DMS 273 (cell line): ENCODE measurements around the gene LITAF.

Source experiments
- DNase-seq: peaks from one replicate; lab custom pipeline; 2025; ENCODE audit not compliant: unreplicated experiment; lab: John Stamatoyannopoulos, UW

LITAF gene

DNA sequence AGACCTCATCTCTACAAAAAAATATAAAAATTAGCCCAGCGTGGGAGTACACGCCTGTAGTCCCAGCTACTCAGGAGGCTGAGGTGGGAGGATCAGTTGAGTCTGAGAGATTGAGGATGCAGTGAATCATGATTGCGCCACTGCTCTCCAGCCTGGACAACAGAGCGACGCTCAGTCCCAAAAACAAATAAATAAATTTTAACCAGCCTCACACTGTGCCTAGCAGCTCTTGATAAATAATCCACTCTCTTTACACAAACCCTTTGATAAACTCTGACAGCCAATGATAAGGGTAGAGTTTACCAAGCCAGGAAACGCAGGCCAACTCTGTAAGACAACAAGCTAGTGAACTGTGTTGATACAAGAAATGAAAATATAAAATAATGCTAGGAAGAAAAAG, 32.7 kb downstream of the LITAF start:
- DNase-seq: no peak

- no peak for DNase-seq
Measured at GRCh38 chr16:11553371-11553770, 33.3 kb downstream of the LITAF start.

DNA sequence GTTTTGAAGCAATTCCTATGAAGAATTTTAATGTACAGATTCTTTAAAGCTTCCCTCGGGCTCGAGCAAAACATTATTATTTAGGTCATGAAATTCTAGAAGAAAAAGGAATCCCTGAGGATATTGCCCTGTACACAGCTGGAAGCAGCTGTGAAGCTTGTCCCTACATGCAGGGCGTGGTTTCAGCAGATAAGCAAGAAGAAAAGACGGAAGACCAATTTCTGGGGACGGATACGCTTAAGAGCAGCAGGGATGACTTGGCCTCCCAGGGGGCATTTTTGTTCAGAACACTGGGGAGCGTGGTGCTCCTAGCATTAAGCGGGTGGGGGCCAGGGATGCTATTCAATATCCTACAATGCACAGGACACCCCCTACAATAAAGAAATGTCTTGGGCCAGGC, 34.3 kb downstream of the LITAF start:
- no peak for DNase-seq

DNA sequence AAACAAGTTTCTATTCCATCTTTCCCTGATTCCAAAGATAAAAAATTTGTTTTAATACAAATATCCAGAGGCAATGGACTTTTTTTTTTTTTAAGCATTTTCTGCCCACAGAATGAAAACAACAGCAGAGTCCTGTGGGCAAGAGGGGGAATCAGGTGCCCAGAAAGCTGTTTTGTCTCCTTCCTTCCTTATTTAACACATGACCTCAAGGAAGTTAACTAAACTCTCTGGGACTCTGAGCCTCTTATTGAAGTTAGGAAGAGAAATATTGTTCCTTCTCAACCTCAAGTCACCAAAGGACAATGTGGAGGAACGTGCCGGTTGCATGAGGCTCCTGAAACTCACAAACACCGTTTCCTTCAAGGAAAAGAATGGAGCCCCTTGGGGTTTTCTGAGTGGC, 34.9 kb downstream of the LITAF start:
- DNase-seq: no peak

GRCh38 chr16:11550791-11551498, 35.8 kb downstream of the LITAF start:
- DNase-seq: no peak

- no peak for DNase-seq
Measured at GRCh38 chr16:11547118-11547916, 39.4 kb downstream of the LITAF start.

DNA sequence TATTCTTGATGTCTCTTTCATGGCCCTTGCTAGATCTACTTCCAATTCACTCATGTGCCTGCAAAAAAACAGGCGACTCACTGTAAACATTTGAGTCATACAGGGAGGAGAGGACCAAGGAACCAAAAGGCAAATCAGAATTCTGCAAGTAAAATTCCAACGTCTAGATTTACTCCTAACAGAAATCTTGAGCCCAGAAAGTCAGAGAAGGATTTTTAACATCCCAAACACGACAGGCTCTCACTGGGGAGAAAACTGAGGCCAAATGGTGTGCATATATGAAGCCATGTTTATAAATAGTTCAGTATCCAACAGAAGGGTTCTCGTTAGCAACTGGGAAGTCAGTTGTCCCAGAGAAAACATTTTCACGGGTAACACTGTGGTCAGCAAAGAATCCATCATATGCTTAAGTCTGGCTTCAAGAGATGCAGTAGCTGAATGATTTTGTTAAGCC, 40.1 kb downstream of the LITAF start:
- no peak for DNase-seq

GRCh38 chr16:11543661-11544393, 42.9 kb downstream of the LITAF start:
- DNase-seq: no peak

DNA sequence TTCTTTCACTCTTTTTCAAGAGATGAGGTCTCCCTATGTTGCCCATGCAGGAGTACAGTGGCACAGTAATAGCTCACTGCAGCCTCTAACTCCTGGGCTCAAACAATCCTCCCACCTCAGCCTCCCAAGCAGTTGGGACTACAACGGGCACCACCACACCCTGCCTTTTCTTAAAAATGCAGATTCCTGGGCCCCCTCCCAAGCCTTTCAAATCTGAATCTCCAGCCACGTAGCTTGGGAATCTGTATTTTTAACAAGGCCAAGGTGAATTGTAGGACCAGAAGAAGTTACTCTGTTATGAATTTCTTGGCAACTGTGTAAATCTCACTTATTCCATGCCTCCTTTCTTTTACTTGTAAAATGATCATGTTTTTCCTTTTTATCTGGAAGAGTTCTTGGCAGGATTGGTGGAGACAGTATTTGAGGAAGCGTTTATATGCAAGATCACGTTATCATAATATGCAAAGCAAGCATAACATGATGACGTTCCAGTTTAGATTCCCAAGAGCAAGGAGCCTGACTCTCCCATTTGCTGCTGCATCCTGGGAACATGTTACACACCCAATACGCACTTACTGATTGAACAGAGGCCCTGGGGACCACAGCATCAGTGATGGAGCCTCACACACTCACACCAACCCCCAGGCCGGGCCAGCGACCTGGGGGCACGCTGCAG, 44.5 kb downstream of the LITAF start:
- DNase-seq: no peak

- no peak for DNase-seq
Measured at GRCh38 chr16:11539641-11540050, 47.1 kb downstream of the LITAF start.

GRCh38 chr16:11538880-11539279, 47.8 kb downstream of the LITAF start:
- DNase-seq: no peak

DNA sequence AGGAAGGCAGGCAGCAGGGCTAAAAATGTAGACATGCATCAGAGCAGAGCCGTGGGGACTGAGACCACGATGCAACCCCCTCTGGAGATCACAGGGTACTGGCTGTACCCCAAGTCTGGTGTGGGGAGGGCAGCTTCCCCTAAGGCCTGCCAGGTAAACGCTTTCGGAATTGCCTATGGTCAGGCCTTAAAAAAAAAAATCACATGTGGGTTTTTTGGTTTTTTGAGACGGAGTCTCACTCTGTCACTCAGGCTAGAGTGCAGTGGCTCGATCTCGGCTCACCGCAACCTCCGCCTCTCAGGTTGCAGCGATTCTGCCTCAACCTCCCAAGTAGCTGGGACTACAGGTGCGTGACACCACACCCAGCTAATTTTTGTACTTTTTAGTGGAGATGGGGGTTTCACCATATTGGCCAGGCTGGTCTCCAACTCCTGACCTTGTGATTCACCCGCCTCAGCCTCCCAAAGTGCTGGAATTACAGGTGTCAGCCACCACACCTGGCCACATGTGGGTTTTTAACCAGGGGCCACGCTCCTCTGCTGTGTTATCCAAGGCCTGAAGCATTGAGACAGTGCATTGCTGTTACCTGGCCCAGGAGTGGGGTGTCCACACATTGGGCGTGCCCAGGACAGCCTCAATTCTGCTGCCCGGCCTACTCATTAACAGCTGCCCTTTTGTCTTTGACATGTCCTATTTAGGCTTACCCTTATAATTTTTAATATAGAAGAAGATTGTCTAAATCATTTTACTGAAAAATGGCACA, 50.4 kb downstream of the LITAF start:
- no peak for DNase-seq

- DNase-seq: no peak
Measured at GRCh38 chr16:11535494-11535893, 51.2 kb downstream of the LITAF start.

DNA sequence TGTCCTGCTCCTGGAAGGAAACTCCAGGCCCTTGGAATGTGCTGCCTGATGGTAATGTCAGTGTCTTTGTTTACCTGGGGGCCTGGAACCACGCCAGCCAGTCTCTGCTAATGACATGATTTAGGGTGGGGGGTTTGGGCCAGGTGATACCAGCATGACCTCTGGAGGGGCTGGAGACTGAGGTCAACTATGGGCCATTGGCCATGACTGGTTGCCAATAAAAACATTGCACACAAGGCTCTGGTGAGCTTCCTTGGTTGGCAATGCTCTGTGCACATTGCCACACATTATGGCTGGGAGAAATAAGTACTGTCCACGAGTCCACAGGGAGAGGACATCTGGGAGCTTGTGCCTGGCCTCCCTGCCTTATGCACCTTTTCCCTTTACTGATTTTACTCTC, 52.5 kb downstream of the LITAF start:
- no peak for DNase-seq

DNA sequence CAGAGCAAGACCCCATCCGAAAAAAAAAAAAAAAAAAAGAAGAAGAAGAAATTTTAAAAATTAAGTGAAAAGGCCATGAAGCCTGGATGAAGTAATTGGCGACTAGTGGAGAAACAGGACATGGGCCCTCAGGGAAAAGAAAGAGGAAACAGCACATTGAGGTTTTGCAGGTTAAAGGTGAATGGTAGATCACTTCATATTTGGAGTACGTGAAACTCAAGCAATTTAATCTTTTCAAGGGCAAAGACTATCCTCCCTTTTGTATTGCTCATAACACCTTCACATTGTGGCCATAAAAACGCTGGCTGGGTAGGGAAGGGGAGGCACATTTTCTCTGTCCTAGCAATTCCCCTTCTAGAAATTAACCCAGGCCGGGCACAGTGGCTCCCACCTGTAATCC, 53.1 kb downstream of the LITAF start:
- no peak for DNase-seq

DNA sequence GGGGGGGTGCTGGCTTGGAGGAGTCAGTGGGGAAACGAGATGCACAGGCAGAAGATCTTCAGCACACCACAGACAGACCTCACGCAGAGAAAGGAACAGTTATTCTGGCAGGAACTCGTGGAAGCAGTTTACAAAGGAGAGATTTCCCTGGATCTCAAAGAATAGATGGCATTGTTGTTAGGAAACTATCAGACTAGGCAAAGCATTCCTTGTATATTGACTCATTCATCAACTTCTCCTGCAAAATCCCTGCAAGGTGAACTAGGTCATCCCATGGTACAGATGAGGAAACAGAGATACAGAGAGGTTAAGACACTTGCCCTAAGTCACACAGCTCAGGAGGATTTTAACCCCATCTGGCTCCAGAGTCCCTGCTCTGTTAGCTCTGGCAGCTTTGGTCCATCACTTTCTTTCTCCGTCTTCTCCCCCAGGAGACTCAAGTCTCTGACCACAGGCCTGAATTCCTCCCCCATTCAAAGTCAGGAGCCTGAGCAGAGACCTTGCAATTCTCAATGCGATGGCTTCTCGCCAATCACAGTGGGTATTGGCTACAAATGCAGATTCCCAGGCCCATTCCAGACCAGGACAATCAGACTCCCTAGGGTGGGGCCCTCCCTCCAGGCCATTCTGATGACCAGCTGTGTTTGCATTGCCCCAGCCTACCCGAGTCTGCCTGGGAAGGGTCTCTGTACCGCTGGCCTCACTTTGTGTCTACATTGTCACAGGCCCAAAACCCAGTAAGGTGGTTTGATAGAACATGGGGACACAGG, 56.4 kb downstream of the LITAF start:
- no peak for DNase-seq

DNA sequence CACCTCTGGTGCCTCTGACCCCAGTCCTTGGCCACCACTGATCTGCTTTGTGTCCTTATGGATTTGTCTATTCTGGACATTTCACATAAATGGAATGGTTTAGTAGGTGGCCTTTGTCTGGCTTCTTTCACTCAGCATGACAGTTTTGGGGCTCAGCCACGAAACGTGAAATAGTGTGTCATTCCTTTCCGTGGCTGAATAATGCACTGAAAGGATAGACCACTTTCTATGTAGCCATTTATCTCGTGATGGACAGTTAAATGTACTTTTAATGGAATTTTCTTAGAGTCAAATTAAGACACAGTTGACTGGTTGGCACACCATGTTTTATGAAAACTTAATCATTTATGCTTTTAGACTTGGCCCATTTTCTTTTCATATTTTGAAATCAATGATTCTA, 57.4 kb downstream of the LITAF start:
- no peak for DNase-seq

DNA sequence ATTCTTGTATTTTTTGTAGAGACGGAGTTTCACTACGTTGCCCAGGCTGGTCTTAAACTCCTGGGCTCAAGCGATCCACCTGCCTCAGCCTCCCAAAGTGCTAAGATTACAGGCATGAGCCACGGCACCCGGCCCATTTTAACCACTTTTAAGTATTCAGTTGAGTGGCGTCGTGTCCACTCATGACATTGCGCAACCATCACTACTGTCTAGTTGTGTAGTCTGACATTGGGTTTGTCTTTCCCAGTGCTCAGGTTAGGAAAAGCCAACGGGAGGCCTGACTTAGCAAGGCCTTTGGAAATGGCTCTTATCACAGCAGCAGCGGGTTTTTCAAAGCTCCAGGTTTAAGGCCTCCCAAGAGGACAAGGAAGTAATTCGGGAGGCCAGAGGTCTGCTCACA, 58.7 kb downstream of the LITAF start:
- no peak for DNase-seq

- DNase-seq: no peak
Measured at GRCh38 chr16:11526655-11527350, 59.9 kb downstream of the LITAF start.
